ENCODE measurements around the gene TFPT. TPM values are rescaled to one million over a fixed set of nuclear protein-coding genes. Genes with fewer than 3 reads are reported as not detected.

TFPT gene
- total RNA-seq, 1 experiment from 2014 or later: 45.4 TPM

GRCh38 chr19:54114340-54115108 is 933 bp downstream of the TFPT start:
- ATAC-seq (peak; percentile 35), DNase-seq (ENCODE audit: low read depth, low spot score) (no peak)
- TF ChIP-seq TCF7L2 (IDR thresholded peaks at IDR 0.05; ENCODE audit: low read depth, low read length) (no peak), CTCF (IDR thresholded peaks at IDR 0.05) (no peak), SIN3A (IDR thresholded peaks at IDR 0.05; ENCODE audit: borderline replicate concordance, insufficient read depth, low read depth, low read length) (peak; percentile 8; the same call in 1 of the 2 replicates), POLR2AphosphoS5 (IDR thresholded peaks at IDR 0.05; ENCODE audit: low read depth, low read length) (peak; percentile 68; the same call in 1 of the 2 replicates)
- TF ChIP-seq, protein P1, sequence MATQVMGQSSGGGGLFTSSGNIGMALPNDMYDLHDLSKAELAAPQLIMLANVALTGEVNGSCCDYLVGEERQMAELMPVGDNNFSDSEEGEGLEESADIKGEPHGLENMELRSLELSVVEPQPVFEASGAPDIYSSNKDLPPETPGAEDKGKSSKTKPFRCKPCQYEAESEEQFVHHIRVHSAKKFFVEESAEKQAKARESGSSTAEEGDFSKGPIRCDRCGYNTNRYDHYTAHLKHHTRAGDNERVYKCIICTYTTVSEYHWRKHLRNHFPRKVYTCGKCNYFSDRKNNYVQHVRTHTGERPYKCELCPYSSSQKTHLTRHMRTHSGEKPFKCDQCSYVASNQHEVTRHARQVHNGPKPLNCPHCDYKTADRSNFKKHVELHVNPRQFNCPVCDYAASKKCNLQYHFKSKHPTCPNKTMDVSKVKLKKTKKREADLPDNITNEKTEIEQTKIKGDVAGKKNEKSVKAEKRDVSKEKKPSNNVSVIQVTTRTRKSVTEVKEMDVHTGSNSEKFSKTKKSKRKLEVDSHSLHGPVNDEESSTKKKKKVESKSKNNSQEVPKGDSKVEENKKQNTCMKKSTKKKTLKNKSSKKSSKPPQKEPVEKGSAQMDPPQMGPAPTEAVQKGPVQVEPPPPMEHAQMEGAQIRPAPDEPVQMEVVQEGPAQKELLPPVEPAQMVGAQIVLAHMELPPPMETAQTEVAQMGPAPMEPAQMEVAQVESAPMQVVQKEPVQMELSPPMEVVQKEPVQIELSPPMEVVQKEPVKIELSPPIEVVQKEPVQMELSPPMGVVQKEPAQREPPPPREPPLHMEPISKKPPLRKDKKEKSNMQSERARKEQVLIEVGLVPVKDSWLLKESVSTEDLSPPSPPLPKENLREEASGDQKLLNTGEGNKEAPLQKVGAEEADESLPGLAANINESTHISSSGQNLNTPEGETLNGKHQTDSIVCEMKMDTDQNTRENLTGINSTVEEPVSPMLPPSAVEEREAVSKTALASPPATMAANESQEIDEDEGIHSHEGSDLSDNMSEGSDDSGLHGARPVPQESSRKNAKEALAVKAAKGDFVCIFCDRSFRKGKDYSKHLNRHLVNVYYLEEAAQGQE (IDR thresholded peaks at IDR 0.05; ENCODE audit: insufficient read depth in 1 of 2, low read depth in 2 of 2, low read length in 1 of 2): no peak
- peaks cover 13% of the 10 kb centered on the region; the same call in 1 of the 2 replicates for H3K4me1 ChIP-seq (ENCODE audit: control insufficient read depth, insufficient read depth, low read length)
- CTCF ChIA-PET: no interaction called here
- intact Hi-C loops (cut with micrococcal nuclease; ENCODE audit: unreplicated experiment) (no loop called here), in situ Hi-C loops (cut with HindIII; ENCODE audit: low pct_unique_long_range_greater_than_20kb, low sequenced_read_pairs) (no loop called here)
- POLR2A ChIA-PET: interaction anchor here (1.5 to 2.0 kb wide), 2 partner anchors 9 to 22 kb away, joined by 5 to 9 read pairs; no protein-coding TSS in a partner anchor
- H3K9me3 ChIP-seq (ENCODE audit: control insufficient read depth, insufficient read depth, low read depth, low read length): no peaks in the 10 kb centered on the region
- peak overlapping the region; percentile 93 for H3K27ac ChIP-seq (ENCODE audit: low read length)
- peak overlapping the region; percentile 51 to 75 for H3K4me3 ChIP-seq (ENCODE audit: low read depth in 2 of 2, low read length in 2 of 2)
- no peaks in the 10 kb centered on the region; the same call in 1 of the 2 replicates for H3K36me3 ChIP-seq (ENCODE audit: control insufficient read depth, insufficient read depth, low read length)
- no TSS peak for BruUV-seq (replicated peaks)
- H3K27me3 ChIP-seq (ENCODE audit: control insufficient read depth, insufficient read depth, low read length): no peaks in the 10 kb centered on the region

DNA sequence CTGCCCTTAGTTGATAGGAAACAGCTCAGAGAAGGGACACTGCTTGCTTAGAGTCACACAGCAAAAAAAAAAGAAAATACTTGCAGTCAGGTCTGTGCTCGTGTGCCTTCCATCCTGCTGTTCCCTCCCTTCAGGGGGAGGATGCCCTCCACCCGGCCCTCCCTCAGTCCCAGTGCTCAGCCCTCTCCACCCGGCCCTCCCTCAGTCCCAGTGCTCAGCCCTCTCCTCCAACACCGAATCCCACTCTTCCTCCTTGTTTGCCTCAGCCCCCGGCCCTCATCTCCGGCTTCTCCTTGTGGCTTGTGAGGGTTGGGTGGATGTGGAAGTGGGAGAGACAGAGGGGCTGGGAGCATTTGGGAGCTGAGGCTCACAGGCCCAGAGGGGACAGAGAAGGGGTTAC is 5.8 kb downstream of the TFPT start:
- ATAC-seq: peak; percentile 60
- intact Hi-C loops (cut with micrococcal nuclease; ENCODE audit: unreplicated experiment) (no loop called here), in situ Hi-C loops (cut with HindIII; ENCODE audit: low pct_unique_long_range_greater_than_20kb, low sequenced_read_pairs) (no loop called here)
- no TSS peak for BruUV-seq (replicated peaks)
- H3K4me3 ChIP-seq (ENCODE audit: low read depth in 2 of 2, low read length in 2 of 2): no peak overlapping the region
- CTCF ChIA-PET: interaction anchor here (0.7 kb wide), 1 partner anchor 319 kb away, joined by 4 read pairs; no protein-coding TSS in a partner anchor
- no peak for DNase-seq (ENCODE audit: low read depth, low spot score)
- no peaks in the 10 kb centered on the region for H3K36me3 ChIP-seq (ENCODE audit: control insufficient read depth, insufficient read depth, low read length)
- POLR2A ChIA-PET: interaction anchor here (0.5 to 0.7 kb wide), 2 partner anchors 243 to 296 kb away, joined by 3 read pairs; no protein-coding TSS in a partner anchor
- no peaks in the 10 kb centered on the region for H3K9me3 ChIP-seq (ENCODE audit: control insufficient read depth, insufficient read depth, low read depth, low read length)
- 0 out of 2 replicates have a peak, but pooled peaks cover 14% of the 10 kb centered on the region for H3K4me1 ChIP-seq (ENCODE audit: control insufficient read depth, insufficient read depth, low read length)
- no peaks in the 10 kb centered on the region for H3K27me3 ChIP-seq (ENCODE audit: control insufficient read depth, insufficient read depth, low read length)
- H3K27ac ChIP-seq (ENCODE audit: low read length): peak overlapping the region; percentile 18; the same call in 1 of the 2 replicates
- TF ChIP-seq, protein P1 (IDR thresholded peaks at IDR 0.05; ENCODE audit: insufficient read depth in 1 of 2, low read depth in 2 of 2, low read length in 1 of 2): no peak
- no peak for TF ChIP-seq POLR2AphosphoS5 (IDR thresholded peaks at IDR 0.05; ENCODE audit: low read depth, low read length)
- TF ChIP-seq SIN3A (IDR thresholded peaks at IDR 0.05; ENCODE audit: borderline replicate concordance, insufficient read depth, low read depth, low read length): no peak
- TF ChIP-seq CTCF (IDR thresholded peaks at IDR 0.05): no peak
- no peak for TF ChIP-seq TCF7L2 (IDR thresholded peaks at IDR 0.05; ENCODE audit: low read depth, low read length)
